ENCODE data around the gene USP40.

The USP40 gene

DNA sequence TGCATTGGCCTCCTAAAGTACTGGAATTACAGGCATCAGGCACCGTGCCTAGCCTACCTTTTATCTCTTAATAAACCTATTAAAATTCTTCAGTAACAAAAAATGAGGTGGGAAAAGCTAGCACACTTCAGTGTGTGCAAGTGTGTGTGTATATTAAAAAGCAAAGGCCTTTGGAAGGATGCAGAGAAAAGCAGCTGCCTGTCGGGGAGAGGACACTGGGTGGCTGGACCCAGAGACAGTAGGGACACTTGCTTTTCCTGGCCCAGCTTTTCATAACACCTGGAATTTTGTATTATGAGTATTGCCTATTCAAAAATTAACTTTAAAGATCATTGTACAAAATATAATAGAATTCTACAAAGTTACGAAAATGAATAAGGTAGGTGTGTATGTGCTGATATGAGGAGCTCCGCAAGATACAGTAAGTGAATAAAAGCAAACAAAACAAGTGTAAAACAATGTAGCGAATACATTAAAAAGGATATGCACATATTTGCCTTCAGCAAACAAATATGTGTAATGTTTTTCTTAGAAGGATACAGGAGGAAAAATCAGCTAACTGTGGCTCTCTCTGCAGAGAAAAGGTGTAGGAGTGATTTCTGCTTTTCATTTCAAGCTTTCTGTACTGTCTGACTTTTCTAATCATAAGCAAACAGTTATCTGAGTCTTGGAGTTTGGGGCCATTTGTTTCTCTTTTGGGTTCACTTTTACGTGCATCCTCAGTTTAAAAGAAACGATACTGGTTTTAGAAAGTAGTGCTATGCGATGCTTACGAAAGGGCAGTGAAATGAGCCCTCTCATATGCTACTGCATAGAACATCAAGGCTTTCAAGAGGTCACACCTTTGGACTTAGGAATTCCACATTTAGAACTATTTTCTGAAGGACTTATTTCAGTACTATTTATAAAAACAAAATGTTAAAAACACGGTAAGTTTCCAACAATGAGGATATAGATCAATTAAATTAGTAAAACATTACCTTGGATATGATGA, 70.8 kb downstream of the USP40 start:
- DNase-seq: no peak

DNA sequence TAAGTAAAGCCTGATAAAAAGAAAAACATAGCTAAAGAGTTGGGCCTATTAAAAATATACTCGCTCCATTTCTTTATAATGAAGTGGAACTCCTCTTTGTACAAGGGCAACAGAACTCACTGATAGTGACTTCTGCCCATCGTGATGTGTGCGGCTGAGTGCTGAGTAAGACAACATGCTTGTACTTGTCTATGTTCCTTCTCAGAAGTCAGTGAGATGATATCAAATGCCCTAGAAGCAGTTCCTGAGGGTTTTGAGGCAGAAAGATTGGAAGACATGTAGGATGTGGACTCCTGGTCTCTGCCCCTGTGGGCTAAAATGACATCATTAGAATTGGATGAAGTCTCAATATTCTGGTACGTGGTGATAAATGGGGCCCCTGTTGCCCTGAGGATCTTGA, 73.8 kb downstream of the USP40 start:
- no peak for DNase-seq

DNA sequence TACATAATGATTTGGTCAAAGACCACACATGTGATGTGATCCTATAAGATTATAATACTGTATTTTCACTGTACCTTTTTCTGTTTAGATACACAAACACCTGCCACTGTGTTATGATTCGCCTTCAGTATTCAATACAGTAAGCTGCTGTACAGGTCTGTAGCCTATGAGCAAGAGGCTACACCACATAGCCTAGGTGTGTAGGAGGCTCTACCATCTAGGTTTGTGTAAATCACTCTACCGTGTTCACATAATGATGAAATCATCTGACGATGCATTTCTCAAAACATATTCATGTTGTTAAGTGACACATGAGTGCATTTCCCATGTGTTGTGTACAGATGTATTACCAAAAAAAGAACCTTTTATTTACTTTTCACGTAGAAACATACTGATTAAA, 74.5 kb downstream of the USP40 start:
- DNase-seq: no peak

DNA sequence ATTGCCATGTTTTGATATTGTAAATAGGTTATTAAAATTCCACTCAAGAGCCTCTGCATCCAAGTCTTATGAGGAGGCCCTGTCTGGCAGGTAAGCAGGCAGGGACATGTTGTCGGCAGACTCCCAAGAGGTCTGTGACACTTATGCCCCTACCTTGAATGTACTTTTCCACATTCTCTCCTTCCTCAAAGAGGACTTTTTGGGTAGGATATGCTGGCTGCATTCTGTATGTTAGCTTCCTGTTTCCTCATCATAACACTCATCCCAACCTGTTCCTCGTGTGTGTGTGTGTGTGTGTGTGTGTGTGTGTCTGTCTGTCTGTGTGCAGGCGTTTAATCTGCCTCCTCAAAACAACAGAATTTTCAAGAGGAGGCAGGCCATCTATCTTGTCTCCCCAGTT, 75.3 kb downstream of the USP40 start:
- no peak for DNase-seq

DNA sequence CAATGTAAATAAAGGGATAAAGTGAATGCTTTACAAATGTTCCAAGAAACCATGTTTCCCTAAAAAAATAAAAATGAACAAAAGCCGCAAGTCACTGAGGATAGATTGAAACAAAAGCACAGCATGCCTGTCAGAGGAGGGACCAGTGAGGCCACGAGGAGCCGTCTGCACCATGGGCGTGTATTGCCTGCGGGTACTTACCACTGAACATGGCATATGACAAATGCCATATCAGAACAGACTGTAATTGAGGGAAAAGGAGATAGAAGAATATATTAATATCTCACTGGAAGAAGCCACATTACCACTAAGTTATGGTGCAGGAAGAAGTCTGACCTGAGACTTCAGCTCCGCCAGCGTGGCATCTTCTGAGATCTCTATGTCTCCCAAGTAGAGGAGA, 75.8 kb downstream of the USP40 start:
- DNase-seq: no peak

- no peak for DNase-seq
These were observed 76.9 kb downstream of the USP40 start for GRCh38 chr2:233489666-233490065.

DNA sequence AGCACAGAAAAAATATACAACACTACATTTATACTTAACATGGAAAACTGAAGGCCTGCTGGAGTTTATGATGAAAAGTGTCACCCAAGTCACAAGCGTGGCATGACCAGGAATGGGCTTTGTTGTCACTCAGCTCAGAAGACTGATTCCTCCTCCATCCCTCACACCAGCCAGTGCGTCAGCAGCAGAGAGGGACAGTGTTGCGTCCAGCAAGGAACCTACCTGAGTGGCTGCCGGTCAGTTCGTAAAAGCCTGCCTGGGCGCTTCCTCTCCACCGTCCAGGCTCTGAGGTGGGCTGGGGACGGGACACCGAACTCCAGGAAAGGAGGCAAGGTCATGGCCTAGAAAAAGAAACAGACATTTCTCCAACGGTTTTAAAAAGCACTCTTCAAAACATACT, 77.4 kb downstream of the USP40 start:
- no peak for DNase-seq

DNA sequence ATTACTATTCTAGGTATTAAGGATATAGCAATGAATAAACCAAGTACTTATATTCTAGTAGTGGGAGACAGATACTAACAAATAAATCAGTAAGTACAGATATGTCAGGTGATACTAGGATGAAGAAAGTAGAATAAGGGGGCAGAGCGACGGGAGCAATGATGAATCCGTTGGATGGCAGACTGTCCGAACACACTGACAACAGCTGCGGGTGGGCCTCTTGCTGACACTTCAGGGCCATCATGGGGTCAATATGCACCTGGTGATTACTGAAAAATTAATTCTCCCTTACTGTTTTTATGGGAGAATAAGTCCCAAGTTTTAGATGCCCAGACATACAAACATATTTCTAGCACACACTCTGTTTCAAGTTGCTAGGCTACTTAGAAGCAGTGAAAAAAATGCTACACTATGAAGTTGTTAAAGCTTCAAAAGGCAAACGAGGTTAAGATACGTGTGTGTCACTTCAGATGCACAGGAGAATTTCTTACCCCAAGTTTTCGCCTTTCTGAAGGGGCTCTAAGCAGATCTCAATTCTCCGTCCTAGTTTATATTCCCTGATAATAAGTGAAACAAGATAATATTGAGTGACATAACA, 78.7 kb downstream of the USP40 start:
- DNase-seq: no peak

GRCh38 chr2:233486778-233487552, 79.6 kb downstream of the USP40 start:
- DNase-seq: no peak

DNA sequence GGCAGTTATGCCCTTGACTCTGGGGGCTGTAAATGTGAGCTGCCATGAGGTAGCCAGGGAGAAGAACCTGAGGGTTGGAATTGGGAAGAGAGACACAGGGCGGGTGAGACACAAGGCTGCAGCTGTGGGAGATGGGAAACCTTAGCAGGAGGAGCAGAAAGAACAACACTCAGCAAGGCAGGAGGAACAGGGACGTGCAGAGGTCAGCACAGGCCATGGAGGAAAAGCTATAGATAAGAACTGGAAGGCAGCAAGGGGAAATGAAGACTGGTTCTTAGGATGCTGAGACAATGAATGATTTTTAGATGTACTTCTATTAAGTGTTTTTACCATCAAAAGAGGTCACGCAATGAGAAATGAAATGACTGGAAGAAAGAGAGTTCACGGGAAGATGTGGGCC, 80.2 kb downstream of the USP40 start:
- DNase-seq: no peak

- no peak for DNase-seq
These were observed 80.9 kb downstream of the USP40 start for GRCh38 chr2:233485726-233486125.

DNA sequence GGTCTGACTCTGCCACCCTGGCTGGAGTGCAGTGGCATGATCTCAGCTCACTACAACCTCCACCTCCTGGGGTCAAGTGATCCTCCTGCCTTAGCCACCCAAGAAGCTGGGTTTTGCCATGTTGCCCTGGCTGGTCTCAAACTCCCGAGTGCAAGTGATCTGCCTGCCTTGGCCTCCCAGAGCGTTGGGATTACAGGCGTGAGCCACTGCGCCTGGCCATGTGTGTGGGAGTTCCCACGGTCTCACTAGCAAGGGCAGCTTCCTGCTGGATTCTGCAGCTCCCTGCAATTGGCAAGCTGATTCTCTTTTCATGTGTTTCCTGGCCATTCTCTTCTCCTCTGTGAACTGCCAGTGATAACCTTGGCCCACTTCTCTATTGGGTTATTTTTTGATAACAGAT, 84.0 kb downstream of the USP40 start:
- no peak for DNase-seq

GRCh38 chr2:233481368-233482142, 85.0 kb downstream of the USP40 start:
- no peak for DNase-seq

DNA sequence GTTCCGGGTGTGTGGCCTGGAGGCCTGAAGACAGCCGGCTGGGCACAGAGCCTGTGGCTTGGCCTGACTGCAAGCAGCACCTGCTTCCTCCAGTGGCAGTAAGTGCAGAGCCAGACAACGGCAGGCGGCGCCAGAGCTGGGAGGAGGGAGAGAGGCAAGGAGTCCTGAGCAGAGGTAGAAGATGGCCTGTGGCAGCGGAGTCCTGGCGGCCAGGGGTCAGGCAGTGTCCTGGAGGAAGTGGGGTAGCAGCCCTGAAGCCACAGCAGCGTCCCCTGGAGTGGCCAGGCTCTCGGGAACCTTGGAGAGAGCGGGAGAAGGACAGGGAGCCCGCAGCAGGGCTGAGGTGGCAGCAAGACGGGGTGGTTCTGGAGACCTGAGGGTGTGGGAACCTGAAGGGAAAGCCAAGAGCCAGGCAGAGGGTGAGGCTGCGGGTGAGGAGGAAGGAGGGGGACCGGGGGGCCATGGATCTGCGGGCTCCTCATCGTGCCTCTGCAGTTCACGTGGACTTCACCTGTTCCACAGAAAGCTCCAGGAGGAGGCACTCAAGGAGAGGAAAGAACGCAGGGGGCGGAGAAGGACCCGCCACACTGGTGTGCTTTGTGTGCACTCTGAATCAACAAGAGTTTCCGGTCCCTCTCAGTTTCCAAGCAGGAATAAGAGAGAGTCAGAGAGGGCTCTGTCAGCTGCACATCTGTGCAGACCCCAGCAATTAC, 85.9 kb downstream of the USP40 start:
- DNase-seq: peak; percentile 12 to 35

GRCh38 chr2:233479616-233480489, 86.7 kb downstream of the USP40 start:
- no peak for DNase-seq

DNA sequence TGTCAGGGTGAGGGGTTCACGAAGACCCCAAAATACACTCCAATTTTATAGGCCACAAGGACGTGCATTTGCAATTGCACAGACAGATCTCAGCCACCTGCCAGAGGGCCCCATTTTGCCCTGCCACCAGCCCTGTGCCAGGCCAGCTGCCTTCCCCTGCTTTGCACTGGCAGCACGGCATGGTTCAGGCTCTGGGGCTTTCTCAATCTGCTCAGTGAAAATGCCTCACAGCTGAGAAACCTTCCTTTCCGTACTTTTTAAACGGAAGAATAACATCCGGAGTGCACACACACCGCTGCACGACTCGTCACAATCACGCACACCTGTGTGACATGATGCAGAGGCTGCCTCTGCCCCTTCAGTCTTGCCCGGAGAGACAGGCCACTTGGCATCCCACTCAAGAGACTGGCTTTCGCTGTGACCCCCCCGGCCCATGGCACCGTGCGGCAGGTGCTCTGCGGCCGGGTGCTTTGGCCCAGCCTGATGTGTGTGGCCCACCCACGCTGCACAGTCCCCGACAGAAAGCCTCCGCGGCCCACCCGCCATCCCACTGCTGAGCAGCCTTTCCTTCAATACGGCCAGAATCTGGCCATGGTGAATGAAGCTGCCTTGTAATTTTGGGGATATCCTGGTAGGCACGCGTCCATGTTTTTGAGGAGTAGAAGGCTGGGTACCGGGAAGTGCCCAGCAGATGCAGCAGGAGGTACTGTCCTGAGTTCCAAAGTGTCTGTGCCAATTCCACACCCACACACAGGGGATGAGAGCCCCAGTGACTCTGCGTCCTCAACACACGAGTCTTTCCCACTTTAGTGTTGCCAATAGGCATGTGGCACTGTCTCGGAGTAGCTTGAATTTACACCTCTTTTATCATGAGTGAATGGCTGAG, 88.8 kb downstream of the USP40 start:
- DNase-seq: no peak

DNA sequence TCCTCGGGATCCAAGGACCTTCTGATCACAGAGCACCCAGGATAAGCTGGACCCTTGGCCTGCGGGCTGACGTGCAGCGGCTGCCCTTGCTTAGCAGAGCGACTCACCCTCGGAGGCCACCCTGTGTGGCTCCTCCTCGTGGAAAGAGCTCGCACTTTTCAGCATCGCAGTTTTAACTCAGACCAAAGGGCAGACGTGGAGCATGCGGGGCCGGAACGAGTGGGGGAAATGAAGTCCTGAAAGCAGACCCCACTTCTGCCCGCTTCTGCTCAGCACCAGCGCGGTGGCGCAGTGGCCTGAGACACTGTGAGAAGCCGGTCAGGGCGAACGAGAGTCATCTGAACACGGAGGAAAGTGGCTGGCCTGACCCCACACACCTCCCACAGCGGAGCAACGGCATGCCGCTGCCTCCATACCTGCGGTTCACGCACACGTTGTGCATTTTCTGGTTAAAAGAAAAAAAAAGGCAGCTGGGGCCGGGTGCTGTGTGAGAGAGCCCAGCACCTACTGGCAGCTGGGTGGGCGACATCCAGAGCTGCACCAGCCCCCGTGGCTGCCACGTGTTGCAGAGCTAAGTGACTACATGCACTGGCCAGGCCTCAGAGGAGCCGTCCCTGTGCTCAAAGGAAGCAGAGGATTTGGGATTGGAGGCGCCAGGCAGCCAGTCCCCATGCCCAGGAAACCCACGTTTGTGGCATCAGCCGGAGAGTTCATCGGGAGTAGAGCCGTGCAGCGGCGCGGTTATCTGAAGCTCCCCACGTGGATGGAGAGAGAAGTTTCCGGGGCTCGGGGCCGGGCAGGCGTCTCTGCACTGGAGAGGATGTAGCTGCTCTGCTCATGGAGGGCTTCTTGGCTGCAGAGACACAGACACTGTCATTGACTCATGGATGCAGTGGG, 89.7 kb downstream of the USP40 start:
- DNase-seq: no peak

GRCh38 chr2:233476063-233476410, 90.5 kb downstream of the USP40 start:
- no peak for DNase-seq
